H1 (cell line): ENCODE results near the gene GREB1. TPM values are rescaled to one million over a fixed set of nuclear protein-coding genes. Genes with fewer than 3 reads are reported as not detected.

ENCODE experiments used
- CBX5 ChIP-seq: fragments of 300-800, 300-1000 bp; sonication (generic); IDR thresholded peaks from 2 replicates; pipeline ENCODE4 v1.7.1; 2016; ENCODE audit warnings: antibody characterized with exemption, low read length, low read depth
- CHD1 ChIP-seq: IDR thresholded peaks from 2 replicates; pipeline ENCODE4 v1.6.1; 2012; ENCODE audit warnings: low read depth, low read length, improper control_type of control experiment
- CHD7 ChIP-seq: fragments of 300-600 bp; sonication (generic); IDR thresholded peaks from 2 replicates; pipeline ENCODE4 v1.7.1; 2012; ENCODE audit warnings: low read length, moderate library complexity, mild to moderate bottlenecking, inconsistent platforms; ENCODE audit not compliant: insufficient replicate concordance
- FOSL1 ChIP-seq: IDR thresholded peaks from 2 replicates; pipeline ENCODE4 v1.6.1; 2011; ENCODE audit warnings: mild to moderate bottlenecking, low read depth, low read length, moderate library complexity; ENCODE audit not compliant: insufficient read depth
- JUN ChIP-seq: IDR thresholded peaks from 2 replicates; pipeline ENCODE4 v1.6.1; 2011; ENCODE audit warnings: low read depth, mild to moderate bottlenecking, improper control_type of control experiment, low read length
- MAFK ChIP-seq: IDR thresholded peaks from 2 replicates; pipeline ENCODE4 v1.6.1; 2012; ENCODE audit warnings: low read depth, mild to moderate bottlenecking, improper control_type of control experiment, low read length
- NANOG ChIP-seq: IDR thresholded peaks from 2 replicates; pipeline ENCODE4 v1.6.1; 2011; ENCODE audit warnings: low read length, low read depth, mild to moderate bottlenecking, inconsistent platforms; ENCODE audit not compliant: insufficient read depth, poor library complexity, severe bottlenecking
- SIX5 ChIP-seq: IDR thresholded peaks from 2 replicates; pipeline ENCODE4 v1.6.1; 2011; ENCODE audit warnings: mild to moderate bottlenecking, low read depth, low read length
- TAF1 ChIP-seq: IDR thresholded peaks from 2 replicates; pipeline ENCODE4 v1.6.1; 2011; ENCODE audit warnings: mild to moderate bottlenecking, low read depth, low read length
- ZNF274 ChIP-seq: IDR thresholded peaks from 2 replicates; pipeline ENCODE4 v1.7.0; 2012; ENCODE audit warnings: low read length, borderline replicate concordance; ENCODE audit errors: extremely low read depth
- polyA plus RNA-seq, 7 experiments: library from polyadenylated mRNA; depleted of rRNA in 3 of 7; stranded (reverse) in 5 of 7; unstranded in 2 of 7; fragments of >200 nt in 5 of 7; fragments of 200-250 nt in 2 of 7; gene quantifications; 1 replicate in 5 of 7; 2 replicates in 1 of 7; 4 replicates in 1 of 7; pipeline versions ENCODE4 v1.2.1 to v1.2.3, GENCODE V29; 2011 to 2013; ENCODE audit warnings: missing spikeins in 2 of 7, mixed read lengths in 2 of 7
- total RNA-seq: library from RNA; stranded (reverse); fragmentation: NEBNext Ultra II Directional; extraction: Animal tissue kit (Norgen Biotek cat#: 25700); gene quantifications from 2 replicates; pipeline ENCODE4 v1.2.1, GENCODE V29; 2021

GREB1 gene
- total and polyA plus RNA-seq, 2 of the 8 experiments (the other 6 are each of a cell fraction or from before 2014, with no cell fraction given) = 7.9 to 43.4 TPM

- TF ChIP-seq CHD7 (no peak), NANOG (no peak), CBX5 (no peak), CHD1 (no peak), ZNF274 (no peak), JUN (no peak), FOSL1 (no peak), SIX5 (no peak), TAF1 (no peak), MAFK (no peak)
Measured at GRCh38 chr2:11558214-11558886, 24.5 kb downstream of the GREB1 start (continued).
